ENCODE measurements around the gene ACKR1.

The ACKR1 gene

GRCh38 chr1:159204161-159205141, at the start of gene ACKR1:
Gene ACKR1 (plus strand): TSS chr1:159204875. CDS start chr1:159204960, 85 bp downstream.
- Histone ChIP-seq H3K27ac (ENCODE audit: low read length) (no peak within 1 kb of the TSS), H3K27me3 (ENCODE audit: low read depth, low read length) (peaks cover 6% of the 10 kb centered on the region), H3K4me1 (ENCODE audit: control insufficient read depth in 1 of 2, insufficient read depth in 2 of 2, low read length in 2 of 2) (no peaks in the 10 kb centered on the region), H3K9me3 (ENCODE audit: control insufficient read depth in 1 of 2, low read length in 2 of 2) (no peaks in the 10 kb centered on the region), H3K4me3 (ENCODE audit: low read depth in 1 of 2, low read length in 2 of 2) (peak within 1 kb of the TSS in 1 of 2 donors; percentile 15), H3K36me3 (ENCODE audit: control insufficient read depth in 1 of 2, insufficient read depth in 2 of 2, low read length in 2 of 2) (no peaks in the 10 kb centered on the region)

DNA sequence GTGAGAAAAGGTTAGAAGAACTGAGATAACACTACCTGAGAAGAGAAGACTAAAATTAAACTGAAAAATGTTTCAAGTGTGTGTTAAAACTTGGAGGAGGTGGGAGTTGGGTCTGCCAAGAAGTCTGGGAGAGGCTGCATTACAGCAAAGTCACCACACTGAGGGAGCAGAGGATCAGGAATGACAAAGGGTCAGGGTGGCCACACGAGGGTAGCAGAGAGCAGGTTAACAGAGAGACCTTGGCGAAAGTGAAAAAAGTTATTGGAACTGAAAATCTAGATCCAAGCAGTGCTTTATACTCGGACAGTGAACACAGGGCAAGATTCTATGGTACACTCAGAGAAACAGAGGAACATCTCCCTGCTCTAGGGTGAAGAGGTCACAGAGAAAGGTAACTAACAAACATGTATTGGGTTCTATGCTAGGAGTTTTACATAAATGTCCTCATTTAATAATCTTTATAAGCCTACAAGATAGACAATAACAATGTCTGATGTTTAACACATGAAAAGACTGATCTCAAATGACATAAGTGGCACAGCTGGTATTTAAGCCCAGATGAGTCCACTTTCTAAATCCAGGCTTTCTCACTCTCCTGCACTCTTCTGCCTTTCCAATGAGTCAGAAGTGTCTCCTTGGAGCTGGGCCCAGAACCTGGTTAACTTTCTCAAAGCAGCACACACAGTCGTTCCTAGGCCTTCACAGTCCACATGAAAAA, 43.5 kb upstream of the ACKR1 start:
- Histone ChIP-seq H3K4me1 (ENCODE audit: control insufficient read depth in 1 of 2, insufficient read depth in 2 of 2, low read length in 2 of 2) (peaks cover 0 to 6% of the 10 kb centered on the region in 2 donors), H3K9me3 (ENCODE audit: control insufficient read depth in 1 of 2, low read length in 2 of 2) (no peaks in the 10 kb centered on the region), H3K27ac (ENCODE audit: low read length) (peak overlapping the region; percentile 47), H3K27me3 (ENCODE audit: low read depth, low read length) (no peaks in the 10 kb centered on the region), H3K36me3 (ENCODE audit: control insufficient read depth in 1 of 2, insufficient read depth in 2 of 2, low read length in 2 of 2) (no peaks in the 10 kb centered on the region), H3K4me3 (ENCODE audit: low read depth in 1 of 2, low read length in 2 of 2) (no peak overlapping the region)

DNA sequence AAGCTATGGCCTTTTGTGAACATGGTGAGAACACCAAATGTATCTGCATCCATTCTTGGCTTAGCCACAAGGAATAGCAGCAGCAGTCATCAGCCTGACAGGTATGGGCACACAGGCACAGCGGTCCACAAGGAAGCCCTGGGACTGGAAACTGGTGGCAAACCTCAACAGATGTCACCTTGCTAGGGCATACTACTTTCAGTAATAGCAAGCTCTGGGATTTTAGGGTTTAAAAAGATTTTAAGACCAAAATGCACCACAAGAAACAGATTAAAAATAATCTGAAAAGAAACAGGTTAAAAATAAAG, 43.0 kb upstream of the ACKR1 start:
- Histone ChIP-seq H3K27ac (ENCODE audit: low read length) (peak overlapping the region; percentile 47), H3K36me3 (ENCODE audit: control insufficient read depth in 1 of 2, insufficient read depth in 2 of 2, low read length in 2 of 2) (no peaks in the 10 kb centered on the region), H3K4me3 (ENCODE audit: low read depth in 1 of 2, low read length in 2 of 2) (no peak overlapping the region), H3K9me3 (ENCODE audit: control insufficient read depth in 1 of 2, low read length in 2 of 2) (no peaks in the 10 kb centered on the region), H3K27me3 (ENCODE audit: low read depth, low read length) (no peaks in the 10 kb centered on the region), H3K4me1 (ENCODE audit: control insufficient read depth in 1 of 2, insufficient read depth in 2 of 2, low read length in 2 of 2) (peaks cover 0 to 6% of the 10 kb centered on the region in 2 donors)

- H3K27me3 ChIP-seq (ENCODE audit: low read depth, low read length): no peaks in the 10 kb centered on the region
- no peak overlapping the region for H3K4me3 ChIP-seq (ENCODE audit: low read depth in 1 of 2, low read length in 2 of 2)
- H3K36me3 ChIP-seq (ENCODE audit: control insufficient read depth in 1 of 2, insufficient read depth in 2 of 2, low read length in 2 of 2): no peaks in the 10 kb centered on the region
- H3K4me1 ChIP-seq (ENCODE audit: control insufficient read depth in 1 of 2, insufficient read depth in 2 of 2, low read length in 2 of 2): peaks cover 0 to 6% of the 10 kb centered on the region in 2 donors
- no peak overlapping the region for H3K27ac ChIP-seq (ENCODE audit: low read length)
- H3K9me3 ChIP-seq (ENCODE audit: control insufficient read depth in 1 of 2, low read length in 2 of 2): no peaks in the 10 kb centered on the region
These were observed 42.0 kb upstream of the ACKR1 start for GRCh38 chr1:159162516-159163265.

DNA sequence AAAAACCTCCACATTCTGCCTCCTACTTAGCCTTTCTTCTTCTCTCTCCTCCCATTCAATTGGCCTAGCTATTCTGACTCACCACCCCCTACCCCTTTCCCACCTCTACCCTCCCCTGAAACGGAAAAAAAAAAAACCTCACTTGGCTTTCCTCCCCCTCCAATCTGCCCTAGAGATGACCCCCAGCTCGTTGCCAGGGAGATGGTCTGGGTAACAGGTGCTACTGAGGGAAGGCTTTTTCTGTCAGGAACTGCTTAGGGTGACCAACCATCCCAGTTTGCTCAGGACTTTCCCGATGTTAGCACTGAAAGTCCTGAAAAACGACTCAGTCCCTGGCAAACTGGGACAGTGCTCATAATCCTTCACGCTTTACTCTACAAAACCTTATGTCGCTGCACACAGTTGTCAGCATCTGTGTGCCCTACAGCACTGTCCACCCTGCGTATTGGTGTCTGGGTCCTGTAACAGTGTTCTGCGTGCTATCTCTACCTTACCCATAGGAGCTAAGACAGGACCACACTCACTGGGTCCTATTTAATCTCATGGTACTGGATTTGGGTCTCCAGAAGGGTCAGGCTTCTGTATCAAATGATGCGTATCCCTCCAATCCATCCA, 41.0 kb upstream of the ACKR1 start:
- peaks cover 0 to 6% of the 10 kb centered on the region in 2 donors for H3K4me1 ChIP-seq (ENCODE audit: control insufficient read depth in 1 of 2, insufficient read depth in 2 of 2, low read length in 2 of 2)
- no peaks in the 10 kb centered on the region for H3K36me3 ChIP-seq (ENCODE audit: control insufficient read depth in 1 of 2, insufficient read depth in 2 of 2, low read length in 2 of 2)
- no peaks in the 10 kb centered on the region for H3K27me3 ChIP-seq (ENCODE audit: low read depth, low read length)
- H3K9me3 ChIP-seq (ENCODE audit: control insufficient read depth in 1 of 2, low read length in 2 of 2): no peaks in the 10 kb centered on the region
- H3K4me3 ChIP-seq (ENCODE audit: low read depth in 1 of 2, low read length in 2 of 2): no peak overlapping the region
- no peak overlapping the region for H3K27ac ChIP-seq (ENCODE audit: low read length)

GRCh38 chr1:159168043-159168442, 36.6 kb upstream of the ACKR1 start:
- H3K27me3 ChIP-seq (ENCODE audit: low read depth, low read length): peaks cover 10% of the 10 kb centered on the region
- H3K36me3 ChIP-seq (ENCODE audit: control insufficient read depth in 1 of 2, insufficient read depth in 2 of 2, low read length in 2 of 2): no peaks in the 10 kb centered on the region

GRCh38 chr1:159170639-159171038, 34.0 kb upstream of the ACKR1 start:
- no peak overlapping the region for H3K27ac ChIP-seq (ENCODE audit: low read length)
- H3K36me3 ChIP-seq (ENCODE audit: control insufficient read depth in 1 of 2, insufficient read depth in 2 of 2, low read length in 2 of 2): no peaks in the 10 kb centered on the region
- peak overlapping the region in 1 of 2 donors; percentile 62 for H3K4me3 ChIP-seq (ENCODE audit: low read depth in 1 of 2, low read length in 2 of 2)
- peaks cover 0 to 21% of the 10 kb centered on the region in 2 donors for H3K4me1 ChIP-seq (ENCODE audit: control insufficient read depth in 1 of 2, insufficient read depth in 2 of 2, low read length in 2 of 2)
- peaks cover 10% of the 10 kb centered on the region for H3K27me3 ChIP-seq (ENCODE audit: low read depth, low read length)
- H3K9me3 ChIP-seq (ENCODE audit: control insufficient read depth in 1 of 2, low read length in 2 of 2): no peaks in the 10 kb centered on the region

More at GRCh38 chr1:159168043-159168442, 36.6 kb upstream of the ACKR1 start:
- Histone ChIP-seq H3K4me3 (ENCODE audit: low read depth in 1 of 2, low read length in 2 of 2) (no peak overlapping the region), H3K9me3 (ENCODE audit: control insufficient read depth in 1 of 2, low read length in 2 of 2) (no peaks in the 10 kb centered on the region), H3K27ac (ENCODE audit: low read length) (no peak overlapping the region), H3K4me1 (ENCODE audit: control insufficient read depth in 1 of 2, insufficient read depth in 2 of 2, low read length in 2 of 2) (peaks cover 0 to 21% of the 10 kb centered on the region in 2 donors)

DNA sequence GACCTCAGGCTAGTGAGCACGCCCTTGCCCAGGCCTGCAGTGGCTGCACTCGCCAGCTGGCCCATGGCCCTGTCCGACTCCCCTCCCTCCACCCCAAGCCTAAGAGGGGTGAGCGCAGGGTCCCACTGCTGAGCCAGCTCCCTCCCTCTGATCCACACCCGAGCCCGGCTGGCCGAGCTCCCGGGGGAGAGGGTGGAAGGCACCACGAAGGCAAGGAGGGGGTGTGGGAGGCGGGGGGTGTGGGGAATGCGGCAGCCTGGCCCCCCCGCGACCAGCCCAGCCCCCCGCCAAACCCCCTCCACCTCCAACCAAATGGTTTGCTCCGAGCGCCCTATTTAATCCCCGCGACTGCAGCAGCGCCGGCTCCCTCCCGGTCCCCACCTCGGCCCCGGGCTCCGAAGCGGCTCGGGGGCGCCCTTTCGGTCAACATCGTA, 33.4 kb upstream of the ACKR1 start, which contains the start of gene CADM3:
Gene CADM3 (plus strand): TSS at position 362 of the 434 bp plus-strand sequence. CDS start 151 bp downstream, outside the sequence.
- no peaks in the 10 kb centered on the region for H3K9me3 ChIP-seq (ENCODE audit: control insufficient read depth in 1 of 2, low read length in 2 of 2)
- peaks cover 10% of the 10 kb centered on the region for H3K27me3 ChIP-seq (ENCODE audit: low read depth, low read length)
- H3K27ac ChIP-seq (ENCODE audit: low read length): no peak within 1 kb of the TSS
- peaks cover 0 to 21% of the 10 kb centered on the region in 2 donors for H3K4me1 ChIP-seq (ENCODE audit: control insufficient read depth in 1 of 2, insufficient read depth in 2 of 2, low read length in 2 of 2)
- no peaks in the 10 kb centered on the region for H3K36me3 ChIP-seq (ENCODE audit: control insufficient read depth in 1 of 2, insufficient read depth in 2 of 2, low read length in 2 of 2)
- peak within 1 kb of the TSS; percentile 24 to 62 for H3K4me3 ChIP-seq (ENCODE audit: low read depth in 1 of 2, low read length in 2 of 2)

- H3K27me3 ChIP-seq (ENCODE audit: low read depth, low read length): peaks cover 10% of the 10 kb centered on the region
- no peaks in the 10 kb centered on the region for H3K36me3 ChIP-seq (ENCODE audit: control insufficient read depth in 1 of 2, insufficient read depth in 2 of 2, low read length in 2 of 2)
- no peaks in the 10 kb centered on the region for H3K9me3 ChIP-seq (ENCODE audit: control insufficient read depth in 1 of 2, low read length in 2 of 2)
- no peak overlapping the region for H3K27ac ChIP-seq (ENCODE audit: low read length)
- peaks cover 0 to 21% of the 10 kb centered on the region in 2 donors for H3K4me1 ChIP-seq (ENCODE audit: control insufficient read depth in 1 of 2, insufficient read depth in 2 of 2, low read length in 2 of 2)
- H3K4me3 ChIP-seq (ENCODE audit: low read depth in 1 of 2, low read length in 2 of 2): peak overlapping the region; percentile 24 to 62
These were observed 32.8 kb upstream of the ACKR1 start for GRCh38 chr1:159171688-159172501.
